Measurements from ENCODE around the gene DCTN1.

DCTN1 gene

GRCh38 chr2:74316627-74317295 is 63.4 kb downstream of the DCTN1 start:
- DNase-seq: no peak

- DNase-seq: no peak
Observed at GRCh38 chr2:74314107-74314506, 66.0 kb downstream of the DCTN1 start.

- no peak for DNase-seq
Observed at GRCh38 chr2:74313497-74313896, 66.6 kb downstream of the DCTN1 start.

GRCh38 chr2:74312913-74313312 is 67.2 kb downstream of the DCTN1 start:
- DNase-seq: no peak

Data from NCI-H1436 (cell line).